Osteocyte (in vitro differentiated cells): ENCODE results near the gene EBF4. TPM values are rescaled to one million over a fixed set of nuclear protein-coding genes. Genes with fewer than 3 reads are reported as not detected.

Source experiments
- DNase-seq: peaks from one replicate; pipeline ENCODE4 v3.0.0; 2021; ENCODE audit warnings: mixed read lengths; ENCODE audit not compliant: unreplicated experiment; ENCODE audit errors: extremely low spot score
- H3K27ac Mint-ChIP-seq: one replicate; pipeline ENCODE4 v1.8.0; 2021; ENCODE audit warnings: mild to moderate bottlenecking, mixed read lengths; ENCODE audit not compliant: unreplicated experiment
- H3K27me3 Mint-ChIP-seq: one replicate; pipeline ENCODE4 v1.8.0; 2021; ENCODE audit warnings: mixed read lengths; ENCODE audit not compliant: unreplicated experiment
- H3K36me3 Mint-ChIP-seq: one replicate; pipeline ENCODE4 v1.8.0; 2021; ENCODE audit warnings: mixed read lengths; ENCODE audit not compliant: unreplicated experiment
- H3K4me1 Mint-ChIP-seq: one replicate; pipeline ENCODE4 v1.8.0; 2021; ENCODE audit warnings: mixed read lengths; ENCODE audit not compliant: unreplicated experiment
- H3K4me3 Mint-ChIP-seq: one replicate; pipeline ENCODE4 v1.8.0; 2021; ENCODE audit warnings: mild to moderate bottlenecking, moderate library complexity, mixed read lengths; ENCODE audit not compliant: unreplicated experiment
- H3K9me3 Mint-ChIP-seq: one replicate; pipeline ENCODE4 v1.8.0; 2021; ENCODE audit warnings: mixed read lengths; ENCODE audit not compliant: unreplicated experiment
- total RNA-seq: library from RNA; stranded (reverse); gene quantifications from 2 replicates; pipeline ENCODE4 v1.2.1, GENCODE V29; 2021
- TF ChIP-seq, protein P1 (sequence below): fragments of 200-600 bp; sonication (generic); IDR thresholded peaks from 2 replicates; pipeline ENCODE4 v1.5.0; 2021; ENCODE audit warnings: antibody characterized with exemption, mild to moderate bottlenecking, moderate library complexity

The EBF4 gene
- total RNA-seq, 1 donor from 2014 or later: 12.8 TPM

- H3K9me3 Mint-ChIP-seq: no peaks in the 10 kb centered on the region
- H3K27ac Mint-ChIP-seq: peak overlapping the region; percentile 67
- H3K4me1 Mint-ChIP-seq: peaks cover 21% of the 10 kb centered on the region
- H3K36me3 Mint-ChIP-seq: peaks cover 32% of the 10 kb centered on the region
- H3K4me3 Mint-ChIP-seq: peak overlapping the region; percentile 91
- H3K27me3 Mint-ChIP-seq: no peaks in the 10 kb centered on the region
- TF ChIP-seq, protein P1, sequence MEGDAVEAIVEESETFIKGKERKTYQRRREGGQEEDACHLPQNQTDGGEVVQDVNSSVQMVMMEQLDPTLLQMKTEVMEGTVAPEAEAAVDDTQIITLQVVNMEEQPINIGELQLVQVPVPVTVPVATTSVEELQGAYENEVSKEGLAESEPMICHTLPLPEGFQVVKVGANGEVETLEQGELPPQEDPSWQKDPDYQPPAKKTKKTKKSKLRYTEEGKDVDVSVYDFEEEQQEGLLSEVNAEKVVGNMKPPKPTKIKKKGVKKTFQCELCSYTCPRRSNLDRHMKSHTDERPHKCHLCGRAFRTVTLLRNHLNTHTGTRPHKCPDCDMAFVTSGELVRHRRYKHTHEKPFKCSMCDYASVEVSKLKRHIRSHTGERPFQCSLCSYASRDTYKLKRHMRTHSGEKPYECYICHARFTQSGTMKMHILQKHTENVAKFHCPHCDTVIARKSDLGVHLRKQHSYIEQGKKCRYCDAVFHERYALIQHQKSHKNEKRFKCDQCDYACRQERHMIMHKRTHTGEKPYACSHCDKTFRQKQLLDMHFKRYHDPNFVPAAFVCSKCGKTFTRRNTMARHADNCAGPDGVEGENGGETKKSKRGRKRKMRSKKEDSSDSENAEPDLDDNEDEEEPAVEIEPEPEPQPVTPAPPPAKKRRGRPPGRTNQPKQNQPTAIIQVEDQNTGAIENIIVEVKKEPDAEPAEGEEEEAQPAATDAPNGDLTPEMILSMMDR: no peak
- DNase-seq: no peak
Observed at GRCh38 chr20:2653556-2654383, 38.8 kb upstream of the EBF4 start.

DNA sequence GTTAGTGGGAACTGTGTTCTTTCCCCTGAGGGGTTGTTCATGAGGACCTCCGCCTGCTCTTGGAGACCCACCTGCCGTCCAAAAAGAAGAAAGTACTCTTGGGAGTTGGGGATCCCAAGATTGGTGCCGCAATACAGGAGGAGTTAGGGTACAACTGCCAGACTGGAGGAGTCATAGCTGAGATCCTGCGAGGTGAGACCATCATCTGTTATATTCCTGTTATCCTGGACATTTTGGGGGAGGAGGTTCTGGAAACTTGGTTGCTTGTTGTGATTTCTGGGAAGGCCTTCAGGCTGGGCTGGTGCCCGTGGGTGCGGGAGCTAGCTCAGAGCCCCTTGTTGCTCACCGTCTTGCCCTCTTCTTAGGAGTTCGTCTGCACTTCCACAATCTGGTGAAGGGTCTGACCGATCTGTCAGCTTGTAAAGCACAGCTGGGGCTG lies 38.2 kb upstream of the EBF4 start:
- H3K9me3 Mint-ChIP-seq: no peaks in the 10 kb centered on the region
- no peaks in the 10 kb centered on the region for H3K27me3 Mint-ChIP-seq
- DNase-seq: no peak
- peak overlapping the region; percentile 91 for H3K4me3 Mint-ChIP-seq
- H3K36me3 Mint-ChIP-seq: peaks cover 34% of the 10 kb centered on the region
- H3K27ac Mint-ChIP-seq: peak overlapping the region; percentile 14
- TF ChIP-seq, protein P1: no peak
- peaks cover 21% of the 10 kb centered on the region for H3K4me1 Mint-ChIP-seq

- Mint-ChIP-seq H3K27me3 (no peaks in the 10 kb centered on the region), H3K4me3 (peak overlapping the region; percentile 91), H3K9me3 (no peaks in the 10 kb centered on the region), H3K27ac (peak overlapping the region; percentile 14), H3K4me1 (peaks cover 21% of the 10 kb centered on the region), H3K36me3 (peaks cover 38% of the 10 kb centered on the region)
- DNase-seq: no peak
- TF ChIP-seq, protein P1: no peak
Observed at GRCh38 chr20:2654831-2655230, 37.7 kb upstream of the EBF4 start.

GRCh38 chr20:2655331-2656116 lies 37.1 kb upstream of the EBF4 start:
- TF ChIP-seq, protein P1: no peak
- Mint-ChIP-seq H3K27ac (no peak overlapping the region), H3K36me3 (peaks cover 40% of the 10 kb centered on the region), H3K27me3 (no peaks in the 10 kb centered on the region), H3K4me1 (peaks cover 21% of the 10 kb centered on the region), H3K4me3 (no peak overlapping the region), H3K9me3 (no peaks in the 10 kb centered on the region)
- DNase-seq: no peak
